Stimulated activated CD8-positive, alpha-beta memory T cell treated with anti-CD3 and anti-CD28 coated beads, Interleukin-7, amount 100 ng/mL, for 1 hour (primary cell): ENCODE data around the gene CD300LG.
"Not testable (repeated sequence)": the region's sequence is repeated elsewhere in the genome, so short reads cannot be mapped to it uniquely, and the experiment has no call there.

Experiments
- DNase-seq, 2 donors: peaks; one replicate each; pipeline ENCODE4 v3.0.0-alpha.2; 2020; ENCODE audit warnings: low read depth in 2 of 2

Gene CD300LG, protein sequence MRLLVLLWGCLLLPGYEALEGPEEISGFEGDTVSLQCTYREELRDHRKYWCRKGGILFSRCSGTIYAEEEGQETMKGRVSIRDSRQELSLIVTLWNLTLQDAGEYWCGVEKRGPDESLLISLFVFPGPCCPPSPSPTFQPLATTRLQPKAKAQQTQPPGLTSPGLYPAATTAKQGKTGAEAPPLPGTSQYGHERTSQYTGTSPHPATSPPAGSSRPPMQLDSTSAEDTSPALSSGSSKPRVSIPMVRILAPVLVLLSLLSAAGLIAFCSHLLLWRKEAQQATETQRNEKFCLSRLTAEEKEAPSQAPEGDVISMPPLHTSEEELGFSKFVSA

DNA sequence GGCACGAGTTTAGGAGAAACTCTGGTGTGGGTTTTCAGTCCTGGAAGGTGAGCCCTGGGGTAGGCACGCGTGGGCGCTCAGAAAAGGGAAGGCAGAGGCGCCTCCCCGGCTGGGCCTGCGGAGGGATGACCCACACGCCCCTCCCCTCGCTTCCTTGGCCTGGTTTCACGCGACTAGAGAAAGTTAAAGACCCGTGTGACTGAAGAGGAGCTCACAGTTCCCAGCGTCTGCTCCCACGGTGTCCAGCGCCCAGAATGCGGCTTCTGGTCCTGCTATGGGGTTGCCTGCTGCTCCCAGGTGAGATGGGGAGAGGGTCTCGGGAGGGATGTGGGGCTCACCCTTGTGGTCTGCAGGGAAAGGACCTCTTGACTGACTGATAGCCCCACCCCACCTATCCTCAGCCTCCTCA lies at the start of gene CD300LG:
TSS of gene CD300LG (plus strand) at position 214 of the 409 bp plus-strand sequence. CDS start at position 255, 41 bp downstream.
- no peak for DNase-seq

DNA sequence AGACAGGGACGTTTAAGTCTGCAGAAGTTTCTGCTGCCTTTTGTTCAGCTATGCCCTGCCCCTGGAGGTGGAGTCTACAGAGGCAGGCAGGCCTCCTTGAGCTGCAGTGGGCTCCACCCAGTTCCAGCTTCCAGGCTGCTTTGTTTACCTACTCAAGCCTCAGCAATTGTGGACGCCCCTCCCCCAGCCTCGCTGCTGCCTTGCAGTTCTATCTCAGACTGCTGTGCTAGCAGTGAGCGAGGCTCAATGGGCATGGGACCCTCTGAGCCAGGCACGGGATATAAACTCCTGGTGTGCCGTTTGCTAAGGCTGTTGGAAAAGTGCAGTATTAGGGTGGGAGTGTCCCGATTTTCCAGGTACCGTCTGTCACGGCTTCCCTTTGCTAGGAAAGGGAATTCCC lies 49.0 kb upstream of the CD300LG start:
- DNase-seq: not testable (repeated sequence)

DNA sequence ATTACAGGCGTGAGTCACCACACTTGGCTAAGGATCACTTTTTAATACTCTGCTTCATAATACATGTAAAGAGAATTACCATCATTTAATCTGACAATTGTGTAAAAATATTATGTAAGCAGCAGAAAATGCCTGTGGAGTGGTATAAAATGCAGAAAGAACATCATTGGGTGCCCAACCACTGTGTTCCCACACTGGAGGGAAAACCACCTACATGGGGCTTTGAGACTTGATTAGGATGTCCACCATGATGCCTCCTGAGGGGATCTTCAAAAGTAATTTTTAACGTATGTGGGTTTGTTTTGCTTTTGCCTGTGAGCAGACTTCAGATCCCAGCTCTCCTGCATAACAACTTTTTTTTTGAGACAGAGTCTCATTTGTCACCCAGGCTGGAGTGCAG lies 47.9 kb upstream of the CD300LG start:
- no peak for DNase-seq

DNA sequence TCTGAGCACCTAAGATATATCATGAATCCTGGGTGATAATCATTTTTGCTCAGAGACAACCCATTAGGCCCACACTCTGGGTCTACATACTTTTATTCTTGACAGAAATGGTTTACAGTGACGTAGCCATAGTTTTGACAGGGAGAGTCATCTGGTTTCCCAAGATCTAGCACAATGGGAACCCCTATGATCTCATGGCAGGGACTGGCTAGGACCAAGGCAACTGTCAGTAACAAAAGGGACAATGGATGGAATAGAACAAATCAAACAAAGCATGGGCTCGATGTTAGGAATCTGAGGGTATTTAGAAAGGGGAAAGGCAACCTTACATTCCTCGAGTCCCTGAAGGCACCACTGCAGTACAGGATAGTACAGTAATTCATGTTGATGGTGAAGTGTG lies 46.2 kb upstream of the CD300LG start:
- DNase-seq: no peak

DNA sequence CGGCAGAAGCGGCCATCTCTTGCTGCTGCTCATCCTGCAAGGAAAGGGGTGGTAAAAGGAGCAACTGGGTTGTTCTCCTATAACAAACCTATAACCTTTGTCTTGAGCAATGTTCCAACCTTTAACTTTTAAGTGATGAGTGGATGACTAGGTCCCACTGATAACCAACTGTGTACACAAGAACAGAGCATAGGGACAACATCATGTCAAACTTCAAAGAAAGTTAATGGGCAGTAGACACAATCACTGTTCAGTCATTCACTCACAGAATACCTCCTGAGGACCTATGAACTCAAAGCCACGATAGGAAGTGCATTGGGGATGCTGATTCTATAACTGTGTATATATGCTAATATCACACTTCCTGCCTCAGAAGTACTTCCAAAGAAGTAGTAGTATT lies 45.1 kb upstream of the CD300LG start:
- DNase-seq: no peak

DNA sequence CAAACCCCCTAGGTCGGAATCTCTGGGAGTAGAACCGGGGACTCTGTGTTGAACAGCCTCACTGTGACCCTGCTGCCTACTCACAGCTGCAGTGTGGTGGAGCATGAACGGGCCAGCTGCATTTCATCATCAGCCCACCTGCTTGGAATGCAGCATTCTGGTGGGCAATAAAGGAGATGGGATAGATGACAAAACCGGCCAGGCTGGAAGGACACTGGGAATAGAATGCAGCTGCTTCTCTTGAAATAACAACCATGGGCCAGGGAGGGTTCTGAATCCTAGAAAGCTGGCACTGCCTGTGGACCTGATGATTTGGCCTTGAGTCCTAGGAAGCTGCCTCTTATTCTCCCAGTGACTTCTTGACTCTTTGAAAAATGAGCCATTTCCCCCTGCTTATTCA lies 43.2 kb upstream of the CD300LG start:
- no peak for DNase-seq

DNA sequence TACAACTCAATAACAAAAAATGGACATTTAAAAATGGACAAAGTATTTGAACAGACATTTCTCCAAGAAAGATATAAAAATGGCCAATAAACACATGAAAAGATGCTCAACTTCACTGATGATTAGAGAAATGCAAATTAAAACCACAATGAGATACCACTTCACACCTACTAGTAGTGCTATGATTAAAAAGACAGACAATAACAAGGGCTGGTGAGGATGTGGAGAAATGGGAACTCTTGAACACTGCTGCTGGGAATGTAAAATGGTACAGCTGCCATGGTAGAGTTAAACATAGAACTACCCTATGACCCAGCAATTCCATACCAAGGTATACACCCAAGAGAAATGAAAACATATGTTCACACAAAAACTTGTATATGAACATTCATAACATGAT lies 41.9 kb upstream of the CD300LG start:
- DNase-seq: no peak

DNA sequence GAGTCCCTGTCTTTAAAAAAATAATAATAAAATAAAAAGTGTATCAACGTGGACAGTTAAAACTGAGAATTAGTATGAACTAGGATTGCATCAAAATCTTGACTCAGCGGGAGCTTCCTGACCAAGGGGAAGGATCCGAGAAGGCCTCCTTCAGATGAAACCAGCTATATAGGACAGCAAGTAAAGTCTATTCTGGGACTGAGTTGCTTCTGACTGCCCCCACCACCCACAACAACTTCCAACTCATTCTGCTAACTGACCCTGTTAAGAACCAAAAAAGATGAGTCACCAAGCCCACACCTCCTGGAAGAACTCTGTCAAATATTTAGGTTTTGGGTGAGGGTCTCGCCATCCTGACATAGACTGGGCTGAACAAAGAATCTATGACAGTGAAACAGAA lies 38.9 kb upstream of the CD300LG start:
- no peak for DNase-seq

DNA sequence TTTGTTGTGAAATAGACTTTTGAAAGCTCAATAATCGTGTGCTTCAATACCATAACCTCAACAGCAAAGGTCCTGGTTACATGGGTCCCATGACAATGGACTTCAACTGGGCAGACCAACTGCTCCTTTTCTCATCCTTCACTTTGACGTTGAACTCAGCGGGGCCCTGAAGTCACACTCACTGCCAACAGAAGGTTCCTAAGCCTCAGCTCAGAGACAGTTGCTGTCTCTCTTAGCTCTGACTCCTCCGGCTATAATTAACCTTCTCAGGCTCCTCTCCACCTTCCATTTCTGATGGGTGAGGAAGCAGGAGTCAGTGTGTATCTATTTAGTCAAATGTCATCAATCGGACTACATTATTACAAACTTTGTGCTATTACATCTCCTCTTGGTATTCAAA lies 37.9 kb upstream of the CD300LG start:
- DNase-seq: no peak

DNA sequence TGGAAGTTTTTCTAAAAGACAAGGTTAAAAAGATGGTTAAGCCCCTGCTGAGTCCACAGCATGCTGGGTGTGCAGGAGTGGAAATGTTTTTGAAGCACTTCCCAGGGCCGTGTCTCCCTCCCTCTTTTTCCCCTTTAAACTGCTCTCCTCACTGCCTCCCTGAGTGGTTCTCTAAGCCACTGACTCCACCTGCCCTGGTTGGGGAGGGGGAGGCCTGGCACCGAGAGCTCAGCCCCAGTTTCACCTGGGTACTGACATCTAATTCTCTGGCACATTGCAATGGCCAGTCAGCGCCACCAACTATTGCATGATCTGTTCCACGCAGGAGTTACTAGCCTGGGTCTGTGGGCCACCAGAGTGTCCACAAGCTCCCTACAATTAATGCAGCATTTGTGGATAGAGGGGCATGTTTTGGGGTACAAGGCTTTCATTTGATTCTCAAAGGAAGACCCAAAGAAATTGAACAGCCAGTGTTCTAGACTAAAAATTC lies 36.7 kb upstream of the CD300LG start:
- DNase-seq: no peak

DNA sequence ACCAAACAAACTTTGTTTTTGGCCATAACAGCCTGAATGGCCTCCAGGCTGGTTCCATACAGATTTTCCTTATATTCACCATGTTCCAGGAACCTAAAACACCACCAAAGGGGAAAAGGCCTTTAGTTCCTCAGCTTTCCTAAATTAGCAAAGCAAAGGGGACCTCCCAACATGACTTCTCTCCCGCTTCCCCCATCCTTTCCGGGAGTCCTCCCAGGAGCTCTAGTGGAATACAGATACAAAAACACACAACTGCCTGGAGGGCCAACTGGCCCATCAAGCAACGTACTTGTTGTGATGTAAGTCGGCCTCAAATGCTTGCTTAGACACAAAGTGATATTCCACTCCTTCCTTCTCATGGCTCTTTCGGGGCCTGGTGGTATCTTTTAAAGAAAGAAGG lies 36.2 kb upstream of the CD300LG start:
- no peak for DNase-seq

DNA sequence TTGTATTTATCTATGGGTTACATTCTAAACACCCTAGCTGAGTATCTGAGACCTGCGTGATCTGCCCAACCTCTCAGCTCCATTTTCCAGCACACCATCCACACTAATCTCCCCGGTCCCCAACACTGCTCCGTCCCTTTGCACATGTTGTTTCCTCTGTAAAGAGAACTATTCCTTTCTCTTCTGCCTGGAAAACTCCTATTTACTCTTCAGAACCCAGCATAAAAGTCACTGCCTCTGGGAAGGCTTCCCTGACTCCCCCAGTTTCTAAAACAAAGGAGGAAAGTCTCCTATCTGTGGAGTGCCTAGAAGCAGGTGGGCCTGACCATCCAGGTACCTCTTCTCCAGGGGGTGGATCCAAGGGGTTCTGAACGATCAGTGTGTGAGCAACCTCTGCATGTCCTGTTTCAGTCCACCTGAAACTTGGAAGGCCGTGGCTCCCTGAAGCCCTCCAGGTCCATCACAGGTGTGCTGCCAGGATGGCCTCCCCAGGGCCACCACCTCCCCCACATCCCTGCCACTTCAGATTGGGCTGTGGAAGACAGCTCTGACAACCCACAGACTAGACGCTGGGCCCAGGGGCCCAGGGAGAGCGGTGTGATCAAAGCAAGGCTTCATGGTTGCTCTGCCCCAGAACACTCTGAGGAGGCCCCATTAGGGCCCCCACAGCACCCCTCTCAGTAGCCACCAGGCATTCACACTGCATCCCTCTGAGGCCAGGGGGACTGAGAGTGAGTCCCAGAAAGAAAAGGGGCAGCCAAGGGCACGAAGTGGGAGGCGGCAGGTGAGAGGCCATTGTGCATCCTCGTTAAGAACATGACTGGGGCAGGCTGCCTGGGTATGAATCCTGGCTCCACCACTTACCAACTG lies 34.3 kb upstream of the CD300LG start:
- DNase-seq: no peak

DNA sequence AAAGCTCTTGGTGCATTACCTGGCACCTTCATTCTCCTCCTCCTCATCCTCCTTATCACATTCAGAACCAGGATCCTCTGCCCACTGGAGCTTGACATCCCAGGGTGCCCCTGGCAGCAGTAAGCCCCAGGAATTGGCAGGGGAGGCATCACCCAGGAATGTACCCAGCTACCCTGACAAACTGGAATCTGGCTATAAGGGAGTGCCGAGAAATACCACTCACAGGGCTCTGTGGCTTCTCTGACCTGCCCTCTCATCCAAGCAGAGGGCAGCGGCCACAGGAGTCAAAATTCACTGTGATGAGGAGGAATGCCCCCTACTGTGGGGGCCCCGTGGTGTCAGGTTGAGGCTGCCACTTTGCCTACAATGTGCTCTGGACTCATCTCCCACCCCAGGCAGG lies 33.6 kb upstream of the CD300LG start:
- DNase-seq: no peak

DNA sequence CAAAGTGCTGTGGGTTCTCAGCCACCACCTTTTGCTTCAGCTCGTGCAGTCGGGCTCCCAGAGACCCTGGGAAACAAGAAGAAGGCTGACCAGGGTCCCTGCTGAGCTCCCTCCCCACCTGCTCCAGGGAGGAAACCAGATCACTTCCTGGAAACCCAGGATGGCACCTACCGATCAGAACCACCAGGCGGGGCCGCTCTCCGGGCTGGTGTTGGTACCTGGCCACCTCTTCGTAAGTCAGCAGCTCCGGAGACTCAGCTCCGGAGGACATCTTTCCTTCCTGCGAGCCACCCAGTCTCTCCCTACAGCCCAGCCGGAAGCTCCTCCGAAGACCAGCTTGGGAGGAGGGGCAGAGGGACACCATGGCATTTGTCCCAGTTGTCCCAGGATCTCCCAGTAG lies 33.0 kb upstream of the CD300LG start:
- no peak for DNase-seq

DNA sequence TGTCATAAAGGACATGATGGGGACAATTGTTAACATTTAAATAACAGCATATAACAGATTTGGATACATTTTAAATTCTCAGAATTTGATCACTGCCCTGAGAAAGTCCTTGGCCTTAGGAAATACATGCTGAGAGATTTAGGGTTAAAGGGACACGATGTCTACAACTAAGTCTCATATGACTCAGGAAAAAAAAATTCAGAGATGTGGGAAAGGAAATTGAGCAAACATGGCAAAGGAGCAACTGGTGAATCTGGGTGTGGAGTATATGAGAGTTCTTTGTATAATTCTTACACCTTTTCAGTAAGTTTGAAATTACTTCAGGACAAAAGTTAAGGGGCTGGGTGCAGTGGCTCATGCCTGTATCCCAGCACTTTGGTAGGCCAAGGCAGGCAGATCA lies 32.3 kb upstream of the CD300LG start:
- no peak for DNase-seq

DNA sequence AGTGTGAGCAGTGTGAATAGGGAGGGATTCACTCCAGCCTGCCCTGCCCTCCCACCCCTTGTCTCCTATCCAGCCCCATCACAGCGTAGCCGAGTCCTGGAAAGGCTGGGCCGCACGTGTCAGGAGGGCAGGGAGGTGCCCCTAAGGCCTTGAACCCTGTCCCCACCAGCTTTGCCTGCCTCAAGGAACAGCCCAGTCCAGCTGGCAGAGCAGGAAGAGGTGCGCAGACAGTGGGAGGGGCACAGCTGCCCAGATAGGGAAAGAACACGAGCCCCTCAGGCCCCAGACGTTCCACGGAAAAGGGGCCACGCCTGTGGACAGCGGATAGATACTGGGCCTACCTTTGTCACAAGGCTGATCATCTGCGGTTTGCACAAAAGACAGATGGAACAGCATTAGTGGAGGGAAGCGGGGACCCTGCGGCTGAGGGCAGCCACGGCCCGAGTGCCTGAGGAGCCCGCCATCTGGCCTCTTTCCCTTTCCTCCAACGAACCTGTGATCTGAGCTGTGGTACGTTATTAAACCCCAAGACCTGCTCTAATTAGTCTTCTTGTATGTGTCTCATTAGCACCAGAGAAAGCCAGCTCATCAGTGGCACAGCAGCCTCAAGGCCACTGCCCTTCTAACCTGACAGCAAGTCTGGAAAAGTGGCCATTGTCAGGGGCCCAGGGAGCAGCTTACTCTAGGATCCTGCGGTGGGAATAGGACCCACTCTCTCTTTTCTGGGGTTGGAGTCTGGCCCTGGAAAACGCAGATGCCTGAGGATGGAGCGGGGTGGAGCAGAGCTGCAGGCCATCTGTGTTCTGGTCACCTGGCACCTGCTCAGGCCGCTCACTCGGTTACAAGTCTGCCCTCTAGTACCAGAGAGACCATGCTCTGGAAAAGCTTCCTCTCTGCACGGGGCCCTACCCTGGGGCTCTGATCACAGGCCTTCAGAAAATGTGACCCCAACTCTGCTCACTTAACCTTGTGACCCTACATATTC lies 30.3 kb upstream of the CD300LG start:
- no peak for DNase-seq

DNA sequence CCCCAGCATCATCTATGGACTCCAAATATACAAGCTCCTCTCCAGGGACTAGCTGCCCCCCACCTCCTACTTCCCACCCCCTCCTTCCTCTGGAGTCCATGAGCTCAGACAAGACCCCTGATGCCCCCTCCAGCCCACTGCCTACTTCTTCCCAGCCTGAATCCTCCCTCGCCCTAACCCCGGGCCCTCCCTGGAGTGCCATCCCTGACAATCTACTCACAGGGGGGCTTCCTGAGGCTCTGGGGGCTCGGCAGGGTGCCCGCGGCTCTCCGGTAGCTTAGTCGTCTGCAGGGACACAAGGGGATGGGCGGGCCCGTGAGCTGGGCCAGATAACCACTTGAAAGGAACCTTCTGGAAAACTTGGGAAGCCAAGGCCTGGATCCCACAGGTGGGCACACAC lies 29.1 kb upstream of the CD300LG start:
- DNase-seq: no peak

DNA sequence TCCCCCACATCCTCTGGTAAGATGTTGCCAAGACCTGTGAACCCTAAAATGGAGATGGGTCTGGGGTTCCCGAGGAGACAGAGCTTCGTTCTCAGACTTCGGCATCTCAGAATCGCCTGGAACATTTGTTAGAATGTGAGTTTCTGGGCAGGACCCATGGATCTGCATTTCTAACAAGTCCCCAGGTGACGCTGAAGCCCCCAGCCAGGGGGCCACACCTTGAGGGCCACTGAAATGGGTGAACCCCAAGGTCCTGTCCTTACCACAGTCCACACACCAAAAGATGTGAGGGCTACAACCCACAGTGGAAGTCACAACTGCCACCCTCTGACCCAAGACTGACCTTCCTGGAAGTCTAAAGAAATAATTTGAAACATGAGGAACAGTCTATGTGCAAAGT lies 28.0 kb upstream of the CD300LG start:
- DNase-seq: no peak

DNA sequence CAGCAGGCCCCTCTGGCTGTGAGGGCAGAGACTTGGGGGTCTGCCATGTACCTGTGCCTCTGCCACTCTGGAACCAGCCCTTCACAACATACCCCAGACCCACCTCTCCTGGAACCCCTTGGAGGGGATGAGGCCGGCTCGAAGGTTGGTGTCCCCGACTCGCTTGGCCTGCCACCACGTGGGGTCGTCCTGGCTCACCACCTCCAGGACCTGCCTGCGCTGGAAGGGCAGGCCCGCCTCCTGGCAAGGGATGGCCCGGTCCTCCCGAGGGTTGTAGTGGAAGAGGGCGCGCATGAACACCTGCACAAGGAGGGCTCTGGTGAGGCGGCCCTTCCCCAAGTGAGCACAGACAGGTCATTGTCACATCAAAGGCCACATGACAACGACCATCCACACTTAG lies 26.2 kb upstream of the CD300LG start:
- DNase-seq: no peak

DNA sequence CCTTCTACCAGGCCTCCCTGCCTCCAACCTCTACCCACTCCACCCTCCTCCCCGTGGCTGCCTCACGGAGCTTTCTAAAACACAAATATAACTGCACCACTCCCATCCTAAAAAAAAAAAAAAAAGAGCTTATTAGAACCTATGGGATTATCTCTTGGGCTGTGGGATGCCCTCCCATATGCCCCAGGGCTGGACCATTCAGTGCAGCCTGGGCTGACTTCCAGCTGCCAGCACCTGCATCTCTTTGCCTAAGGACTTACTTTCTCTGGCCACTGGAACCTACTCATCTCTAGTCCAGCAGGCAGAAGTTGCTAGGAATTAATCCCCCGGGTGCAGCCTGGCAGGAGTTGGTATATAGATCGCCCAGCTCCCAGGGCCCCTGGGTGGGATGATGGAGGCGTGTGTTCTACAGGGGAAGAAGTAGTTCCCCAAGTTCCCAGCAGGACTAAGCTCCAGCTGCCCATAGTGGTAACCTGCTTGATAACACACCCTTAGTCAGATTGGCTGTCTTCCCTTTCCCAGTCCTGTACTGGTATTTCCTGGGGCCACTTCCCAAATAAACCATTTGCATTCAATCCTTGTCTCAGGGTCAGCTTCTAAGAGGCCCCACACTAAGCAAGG lies 24.3 kb upstream of the CD300LG start:
- DNase-seq: no peak

DNA sequence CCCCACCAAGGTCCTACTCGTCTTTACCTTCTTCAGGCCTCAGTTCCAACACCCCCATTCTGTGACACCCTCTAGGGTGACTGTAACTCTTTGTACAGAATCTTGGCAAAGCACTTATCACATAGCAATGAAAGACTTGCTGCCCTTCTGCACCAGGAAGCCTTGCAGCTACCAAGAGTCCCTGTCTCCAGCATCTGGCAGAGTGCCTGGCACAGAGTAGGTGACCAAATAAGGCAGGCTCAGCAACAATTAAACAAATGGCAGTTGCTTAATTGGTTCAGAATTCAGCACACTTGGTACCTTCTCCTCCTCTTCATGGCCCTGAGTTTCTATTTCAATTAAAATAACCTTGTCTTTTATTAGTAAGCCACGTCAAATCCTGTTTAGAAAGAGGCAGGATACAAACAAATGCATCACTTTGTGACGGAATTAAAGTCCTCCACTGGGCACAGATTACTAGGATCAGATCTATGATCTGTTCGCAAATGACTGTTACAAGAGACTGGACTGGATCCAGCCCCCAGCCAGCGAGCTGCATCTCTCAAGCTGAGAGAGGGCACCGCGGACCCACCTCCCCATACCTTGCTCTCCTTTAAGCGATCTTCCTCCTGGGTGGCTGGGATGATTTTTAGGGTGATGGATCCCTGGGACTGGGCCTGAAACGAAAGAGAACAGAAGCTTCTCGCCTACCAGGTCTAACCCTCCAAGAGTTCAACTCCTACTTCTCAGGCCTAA lies 23.5 kb upstream of the CD300LG start:
- DNase-seq: no peak
